H1 (cell line): Measurements from ENCODE around the gene DDX47. TPM values are rescaled to one million over a fixed set of nuclear protein-coding genes. Genes with fewer than 3 reads are reported as not detected.
"Not testable (repeated sequence)": the region's sequence is repeated elsewhere in the genome, so short reads cannot be mapped to it uniquely, and the experiment has no call there.

Experiments used
- CTCF ChIA-PET: fragments of 300-600 bp; sonication (Branson Sonifier 250); formaldehyde crosslinking; loops from one replicate; lab custom pipeline; 2021; ENCODE audit not compliant: partially characterized antibody; lab: Charles Lee
- POLR2A ChIA-PET: fragments of 300-600 bp; sonication (Branson Sonifier 250); formaldehyde crosslinking; loops from one replicate; lab custom pipeline; 2021; ENCODE audit warnings: inconsistent platforms; ENCODE audit not compliant: partially characterized antibody; lab: Charles Lee
- DNase-seq, 2 experiments: peaks; one replicate each; pipeline versions ENCODE4 v3.0.0 to v3.0.0-alpha.2; 2010 to 2022; ENCODE audit warnings: low spot score in 2 of 2, low read depth in 1 of 2, mixed read lengths in 1 of 2
- FAIRE-seq: peaks from 2 replicates; lab custom pipeline; 2011; peaks lifted over from hg19 to GRCh38; lab: Jason Lieb, UNC
- H2AFZ ChIP-seq: 2 replicates; pipeline ENCODE4 v1.8.1; 2012; ENCODE audit warnings: low read length, inconsistent platforms
- H2AK5ac ChIP-seq: 2 replicates; pipeline ENCODE4 v1.6.1; 2013; ENCODE audit warnings: low read depth, low read length
- H2BK120ac ChIP-seq: replicated peaks from 2 replicates; pipeline ENCODE3; 2013; ENCODE audit warnings: low read depth, low read length, inconsistent platforms
- H2BK12ac ChIP-seq: 2 replicates; pipeline ENCODE4 v1.6.1; 2013; ENCODE audit warnings: low read depth, low read length
- H2BK15ac ChIP-seq: 2 replicates; pipeline ENCODE4 v1.6.1; 2013; ENCODE audit warnings: low read length
- H2BK20ac ChIP-seq: 2 replicates; pipeline ENCODE4 v1.6.1; 2013; ENCODE audit warnings: low read length
- H2BK5ac ChIP-seq: 2 replicates; pipeline ENCODE4 v1.6.1; 2013; ENCODE audit warnings: low read depth, low read length
- H3K14ac ChIP-seq: 2 replicates; pipeline ENCODE4 v1.6.1; 2013; ENCODE audit warnings: inconsistent platforms; ENCODE audit not compliant: insufficient read length
- H3K18ac ChIP-seq: 2 replicates; pipeline ENCODE4 v1.6.1; 2013; ENCODE audit warnings: low read length; ENCODE audit errors: extremely low read depth
- H3K23ac ChIP-seq: 2 replicates; pipeline ENCODE4 v1.6.1; 2013; ENCODE audit warnings: inconsistent platforms; ENCODE audit not compliant: insufficient read length
- H3K23me2 ChIP-seq: 2 replicates; pipeline ENCODE4 v1.6.1; 2013; ENCODE audit warnings: low read depth, low read length
- H3K27ac ChIP-seq: 2 replicates; pipeline ENCODE4 v1.6.1; 2011; ENCODE audit warnings: low read depth, low read length, inconsistent platforms
- H3K27me3 ChIP-seq, 4 experiments: replicated peaks in 1 of 4; 1 replicate in 1 of 4; 2 replicates in 3 of 4; pipeline versions ENCODE4 v1.6.1 to v1.8.1; 2011 to 2013; ENCODE audit warnings: low read length in 3 of 4, mild to moderate bottlenecking in 3 of 4, inconsistent platforms in 2 of 4, mixed read lengths in 2 of 4, moderate library complexity in 1 of 4; ENCODE audit not compliant: control insufficient read depth in 3 of 4, insufficient read depth in 3 of 4; ENCODE audit errors: extremely low read depth in 1 of 4
- H3K36me3 ChIP-seq, 4 experiments: 2 replicates each; pipeline versions ENCODE4 v1.6.1 to v1.8.1; 2011 to 2013; ENCODE audit warnings: mild to moderate bottlenecking in 4 of 4, low read length in 3 of 4, moderate library complexity in 2 of 4, control low read depth in 1 of 4, inconsistent platforms in 1 of 4; ENCODE audit not compliant: insufficient read depth in 4 of 4, control insufficient read depth in 2 of 4
- H3K4ac ChIP-seq: replicated peaks from 2 replicates; pipeline ENCODE3; 2013; ENCODE audit warnings: low read length, low read depth, mixed read lengths, inconsistent platforms; ENCODE audit not compliant: insufficient read length
- H3K4me1 ChIP-seq, 4 experiments: replicated peaks in 1 of 4; 1 replicate in 1 of 4; 2 replicates in 3 of 4; pipeline versions ENCODE4 v1.6.1 to v1.8.1; 2011 to 2013; ENCODE audit warnings: low read length in 3 of 4, inconsistent platforms in 2 of 4, mixed read lengths in 1 of 4; ENCODE audit not compliant: insufficient read depth in 4 of 4, control insufficient read depth in 3 of 4
- H3K4me2 ChIP-seq, 2 experiments: 2 replicates each; pipeline versions ENCODE4 v1.6.1 to v1.8.1; 2011 to 2013; ENCODE audit warnings: low read depth in 2 of 2, low read length in 2 of 2, control low read depth in 1 of 2, inconsistent platforms in 1 of 2, mild to moderate bottlenecking in 1 of 2; ENCODE audit not compliant: insufficient read depth in 1 of 2
- H3K4me3 ChIP-seq, 4 experiments: fragments of 200-600, 300-600 bp in 1 of 4; sonication (generic), shearing (Covaris generic), sonication (Bioruptor Twin) in 1 of 4; 2 replicates each; pipeline versions ENCODE4 v1.5.1 to v1.8.1; 2011 to 2016; ENCODE audit warnings: low read length in 4 of 4, low read depth in 3 of 4, control low read depth in 2 of 4, inconsistent platforms in 2 of 4, mild to moderate bottlenecking in 2 of 4, mixed read lengths in 1 of 4, moderate library complexity in 1 of 4; ENCODE audit not compliant: insufficient read depth in 2 of 4; ENCODE audit errors: extremely low read depth in 1 of 4
- H3K56ac ChIP-seq: replicated peaks from 2 replicates; pipeline ENCODE3; 2013; ENCODE audit warnings: low read depth, mild to moderate bottlenecking, mixed read lengths, low read length, inconsistent platforms; ENCODE audit not compliant: insufficient read length
- H3K79me1 ChIP-seq: 2 replicates; pipeline ENCODE4 v1.6.1; 2013; ENCODE audit warnings: low read depth, low read length, control low read depth
- H3K79me2 ChIP-seq, 2 experiments: 2 replicates each; pipeline versions ENCODE4 v1.6.1 to v1.8.1; 2012 to 2013; ENCODE audit warnings: low read length in 2 of 2, mild to moderate bottlenecking in 2 of 2, inconsistent platforms in 1 of 2; ENCODE audit not compliant: insufficient read depth in 2 of 2, control insufficient read depth in 1 of 2
- H3K9ac ChIP-seq, 4 experiments: replicated peaks in 1 of 4; 1 replicate in 1 of 4; 2 replicates in 3 of 4; pipeline versions ENCODE4 v1.6.1 to v1.8.1; 2011 to 2013; ENCODE audit warnings: low read depth in 3 of 4, low read length in 3 of 4, control low read depth in 2 of 4, mild to moderate bottlenecking in 2 of 4, moderate library complexity in 2 of 4, inconsistent platforms in 1 of 4; ENCODE audit errors: extremely low read depth in 1 of 4
- H3K9me3 ChIP-seq, 2 experiments: 2 replicates each; pipeline versions ENCODE4 v1.6.1 to v1.8.1; 2012 to 2013; ENCODE audit warnings: mild to moderate bottlenecking in 2 of 2, moderate library complexity in 2 of 2, control low read depth in 1 of 2, inconsistent platforms in 1 of 2, low read depth in 1 of 2, low read length in 1 of 2, mixed read lengths in 1 of 2; ENCODE audit not compliant: insufficient read depth in 2 of 2
- H4K20me1 ChIP-seq, 2 experiments: replicated peaks in 1 of 2; 2 replicates each; pipeline versions ENCODE3 to v1.8.1; 2011 to 2013; ENCODE audit warnings: inconsistent platforms in 2 of 2, low read length in 2 of 2, mild to moderate bottlenecking in 1 of 2; ENCODE audit not compliant: insufficient read depth in 2 of 2, control insufficient read depth in 1 of 2
- H4K5ac ChIP-seq: 2 replicates; pipeline ENCODE4 v1.6.1; 2013; ENCODE audit warnings: low read length, low read depth, mixed read lengths, inconsistent platforms; ENCODE audit not compliant: insufficient read length
- H4K8ac ChIP-seq: 2 replicates; pipeline ENCODE4 v1.8.0; 2013; ENCODE audit warnings: mild to moderate bottlenecking, moderate library complexity, low read length, inconsistent platforms; ENCODE audit not compliant: insufficient read depth; ENCODE audit errors: extremely low read depth
- H4K91ac ChIP-seq: replicated peaks from 2 replicates; pipeline ENCODE3; 2013; ENCODE audit warnings: low read length, mixed read lengths, inconsistent platforms; ENCODE audit not compliant: insufficient read length
- WGBS, 2 experiments: shearing (Covaris generic) in 1 of 2; methylation state at CpG; one replicate each; pipeline versions ENCODE4 v1.1.6 to v1.1.7; 2013 to 2015; ENCODE audit warnings: low lambda C conversion rate in 2 of 2, mixed read lengths in 2 of 2, inconsistent platforms in 1 of 2, low coverage in 1 of 2, missing lambda C conversion rate in 1 of 2; ENCODE audit not compliant: insufficient replicate concordance in 2 of 2, insufficient coverage in 1 of 2, insufficient read length in 1 of 2; ENCODE audit errors: extremely low coverage in 1 of 2, missing lambda C conversion rate in 1 of 2; 5-methylcytosine and 5-hydroxymethylcytosine counted together
- polyA plus RNA-seq, 7 experiments: library from polyadenylated mRNA; depleted of rRNA in 3 of 7; stranded (reverse) in 5 of 7; unstranded in 2 of 7; fragments of >200 nt in 5 of 7; fragments of 200-250 nt in 2 of 7; gene quantifications; 1 replicate in 5 of 7; 2 replicates in 1 of 7; 4 replicates in 1 of 7; pipeline versions ENCODE4 v1.2.1 to v1.2.3, GENCODE V29; 2011 to 2013; ENCODE audit warnings: missing spikeins in 2 of 7, mixed read lengths in 2 of 7
- total RNA-seq: library from RNA; stranded (reverse); fragmentation: NEBNext Ultra II Directional; extraction: Animal tissue kit (Norgen Biotek cat#: 25700); gene quantifications from 2 replicates; pipeline ENCODE4 v1.2.1, GENCODE V29; 2021

DDX47 gene
- total and polyA plus RNA-seq, 2 of the 8 experiments (the other 6 are each of a cell fraction or from before 2014, with no cell fraction given) = 54.4 to 74.2 TPM

- H2BK15ac ChIP-seq, H3K4me2 ChIP-seq, H3K4me3 ChIP-seq, POLR2A ChIA-PET, H2BK5ac ChIP-seq, H2BK20ac ChIP-seq, H3K56ac ChIP-seq, H3K23ac ChIP-seq, H3K23me2 ChIP-seq, H2BK12ac ChIP-seq, H3K27me3 ChIP-seq, DNase-seq, H2BK120ac ChIP-seq, H2AFZ ChIP-seq, H4K91ac ChIP-seq, H3K9ac ChIP-seq, H4K8ac ChIP-seq, H3K4ac ChIP-seq, H2AK5ac ChIP-seq, FAIRE-seq, H4K5ac ChIP-seq, H3K14ac ChIP-seq, H3K4me1 ChIP-seq, H3K9me3 ChIP-seq, H3K79me1 ChIP-seq, H3K27ac ChIP-seq, H3K18ac ChIP-seq, H4K20me1 ChIP-seq: not testable (repeated sequence)
- CTCF ChIA-PET = interaction anchor here (1.0 kb wide), 1 partner anchor 94 kb away, joined by 3 read pairs; no protein-coding TSS in a partner anchor
- H3K36me3 ChIP-seq = peaks cover 18 to 48% (median 37%) of the 10 kb centered on the region in 4 experiments
- peaks cover 3 to 43% of the 10 kb centered on the region in 2 experiments; a peak in 3 of 4 replicates for H3K79me2 ChIP-seq
- WGBS, 2 experiments = 95% methylated on average over 11 of the region's 11 CpGs; no CpG with 5 or more reads in 1 of the 2 experiments
Measured at GRCh38 chr12:12820376-12820775, 7.2 kb downstream of the DDX47 start.
